ENCODE data around the gene MBNL1. TPM values are rescaled to one million over a fixed set of nuclear protein-coding genes. Genes with fewer than 3 reads are reported as not detected.

Gene MBNL1
- total and polyA plus RNA-seq, 2 of the 4 experiments (the other 2 are of a cell fraction): 127 to 664 TPM

GRCh38 chr3:152253514-152253913 lies 15.2 kb upstream of the MBNL1 start:
- Histone ChIP-seq H2BK120ac (ENCODE audit: low read depth, low read length) (no peak overlapping the region), H4K5ac (ENCODE audit: low read depth, low read length) (no peak overlapping the region), H3K4me2 (ENCODE audit: low read depth, low read length) (no peak overlapping the region), H3K18ac (ENCODE audit: low read depth, low read length) (no peak overlapping the region), H2AK9ac (replicated peaks; ENCODE audit: low read depth, low read length, poor library complexity) (no peak overlapping the region), H3K36me3 (ENCODE audit: control insufficient read depth, insufficient read depth, low read length) (no peaks in the 10 kb centered on the region), H2AK5ac (ENCODE audit: low read depth, low read length) (no peak overlapping the region), H3K4ac (ENCODE audit: low read depth, low read length) (no peak overlapping the region), H3K23ac (ENCODE audit: low read depth, low read length) (no peak overlapping the region), H2BK15ac (ENCODE audit: low read depth, low read length) (no peak overlapping the region), H4K91ac (ENCODE audit: insufficient read depth, low read depth, low read length) (no peak overlapping the region), H3K56ac (ENCODE audit: extremely low read depth, insufficient read depth, low read length) (no peak overlapping the region), H3K27me3 (ENCODE audit: control insufficient read depth, insufficient read depth, low read length) (no peaks in the 10 kb centered on the region), H2BK5ac (ENCODE audit: low read depth, low read length, poor library complexity, severe bottlenecking) (no peak overlapping the region), H3K4me3 (ENCODE audit: insufficient read depth, low read depth, low read length) (no peak overlapping the region), H3K27ac (ENCODE audit: insufficient read depth, low read length) (no peak overlapping the region), H4K8ac (ENCODE audit: low read depth in 2 of 2, low read length in 2 of 2) (no peak overlapping the region), H2AFZ (replicated peaks; ENCODE audit: low read length, poor library complexity) (no peak overlapping the region), H3K4me1 (ENCODE audit: control insufficient read depth, insufficient read depth, low read length) (peaks cover 5% of the 10 kb centered on the region; the same call in 1 of the 2 replicates), H3K79me1 (ENCODE audit: low read depth in 1 of 2, low read length in 2 of 2) (no peaks in the 10 kb centered on the region; a peak in 1 of 4 replicates), H2BK20ac (ENCODE audit: low read depth, low read length) (no peak overlapping the region), H3K14ac (replicated peaks; ENCODE audit: low read depth, low read length) (no peak overlapping the region), H3K9me1 (ENCODE audit: insufficient read depth, low read length) (no peaks in the 10 kb centered on the region), H3K9me3 (ENCODE audit: control insufficient read depth, insufficient read depth, low read length) (no peaks in the 10 kb centered on the region), H4K20me1 (ENCODE audit: insufficient read depth, low read length) (no peaks in the 10 kb centered on the region), H3K9ac (ENCODE audit: low read depth, low read length) (no peak overlapping the region)
- intact Hi-C loops (cut with micrococcal nuclease): no loop called here
- ATAC-seq (ENCODE audit: low read depth) (no peak), DNase-seq (no peak)
- no peak for TF ChIP-seq MAFK (IDR thresholded peaks at IDR 0.05; ENCODE audit: low read depth, low read length)
- no peak for TF ChIP-seq POLR2A (IDR thresholded peaks at IDR 0.05; ENCODE audit: low read depth, low read length)
- no peak for TF ChIP-seq MAZ (IDR thresholded peaks at IDR 0.05; ENCODE audit: borderline replicate concordance, low read depth, low read length)
- TF ChIP-seq RAD21 (IDR thresholded peaks at IDR 0.05; ENCODE audit: low read length): no peak
- no peak for TF ChIP-seq CEBPB (IDR thresholded peaks at IDR 0.05; ENCODE audit: low read depth, low read length)
- TF ChIP-seq MXI1 (IDR thresholded peaks at IDR 0.05; ENCODE audit: borderline replicate concordance, low read depth, low read length): no peak
- TF ChIP-seq RCOR1 (IDR thresholded peaks at IDR 0.05; ENCODE audit: insufficient replicate concordance, low read length): no peak
- TF ChIP-seq SMC3 (IDR thresholded peaks at IDR 0.05; ENCODE audit: low read depth, low read length): no peak
- TF ChIP-seq USF2 (IDR thresholded peaks at IDR 0.05; ENCODE audit: low read depth, low read length): no peak
- no peak for TF ChIP-seq NFE2L2 (IDR thresholded peaks at IDR 0.05; ENCODE audit: low read depth, low read length)
- TF ChIP-seq RFX5 (IDR thresholded peaks at IDR 0.05; ENCODE audit: low read depth, low read length): no peak
- no peak for TF ChIP-seq BHLHE40 (IDR thresholded peaks at IDR 0.05; ENCODE audit: low read depth, low read length)
- no peak for TF ChIP-seq FOS (IDR thresholded peaks at IDR 0.05; ENCODE audit: low read depth, low read length)
- TF ChIP-seq ELK1 (IDR thresholded peaks at IDR 0.05; ENCODE audit: borderline replicate concordance, low read depth, low read length): no peak
- no peak for TF ChIP-seq CHD1 (IDR thresholded peaks at IDR 0.05; ENCODE audit: low read depth, low read length)
- no peak for TF ChIP-seq CTCF (conservative IDR thresholded peaks at IDR 0.05; ENCODE audit: low read depth, low read length)
- WGBS, 2 experiments (ENCODE audit: extremely low coverage in 2 of 2, insufficient read length in 1 of 2): no CpG with 5 or more reads among the region's 1 CpG
- no TSS peak for BruUV-seq (replicated peaks)
- POLR2A ChIA-PET (ENCODE audit: unreplicated experiment): no interaction called here
- in situ Hi-C loops (cut with MboI; ENCODE audit: low sequenced_read_pairs): no loop called here
- CTCF ChIA-PET: no interaction called here
- dilution Hi-C loops (cut with HindIII; ENCODE audit: low sequenced_read_pairs, unreplicated experiment): no loop called here
